ENCODE results near the gene E2F4. TPM values are rescaled to one million over a fixed set of nuclear protein-coding genes. Genes with fewer than 3 reads are reported as not detected.

Gene E2F4, protein sequence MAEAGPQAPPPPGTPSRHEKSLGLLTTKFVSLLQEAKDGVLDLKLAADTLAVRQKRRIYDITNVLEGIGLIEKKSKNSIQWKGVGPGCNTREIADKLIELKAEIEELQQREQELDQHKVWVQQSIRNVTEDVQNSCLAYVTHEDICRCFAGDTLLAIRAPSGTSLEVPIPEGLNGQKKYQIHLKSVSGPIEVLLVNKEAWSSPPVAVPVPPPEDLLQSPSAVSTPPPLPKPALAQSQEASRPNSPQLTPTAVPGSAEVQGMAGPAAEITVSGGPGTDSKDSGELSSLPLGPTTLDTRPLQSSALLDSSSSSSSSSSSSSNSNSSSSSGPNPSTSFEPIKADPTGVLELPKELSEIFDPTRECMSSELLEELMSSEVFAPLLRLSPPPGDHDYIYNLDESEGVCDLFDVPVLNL
- 42.4 and 76.9 TPM in 2 replicates for total RNA-seq

DNA sequence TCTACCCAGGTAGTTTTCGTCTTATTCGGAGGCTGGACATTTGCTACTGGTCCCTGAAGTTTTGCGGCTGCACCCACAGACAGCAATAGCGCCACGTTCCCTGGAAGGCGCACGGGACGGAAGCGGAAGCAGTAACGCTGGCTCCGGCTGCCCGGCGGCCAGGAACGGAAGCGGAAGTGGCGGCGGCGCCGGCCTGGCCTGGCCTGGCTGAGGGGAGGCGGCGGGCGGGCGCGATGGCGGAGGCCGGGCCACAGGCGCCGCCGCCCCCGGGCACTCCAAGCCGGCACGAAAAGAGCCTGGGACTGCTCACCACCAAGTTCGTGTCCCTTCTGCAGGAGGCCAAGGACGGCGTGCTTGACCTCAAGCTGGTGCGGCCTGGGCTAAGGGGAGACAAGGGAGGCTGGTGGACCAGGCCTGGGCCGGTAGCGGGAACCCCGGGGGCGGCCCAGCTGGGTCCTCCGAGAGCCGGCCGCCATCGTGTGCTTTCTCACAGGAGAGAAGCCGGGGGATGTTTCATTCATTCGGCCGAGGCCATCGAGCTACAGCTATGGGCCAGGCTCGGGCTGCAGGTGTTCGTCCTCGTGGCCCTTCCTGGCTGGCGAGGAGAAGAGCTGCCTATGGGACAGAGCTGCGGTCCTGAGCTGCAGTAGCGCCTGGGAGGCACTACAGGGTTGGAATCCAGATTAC, at the start of gene E2F4:
Gene E2F4 (plus strand): TSS at position 161 of the 687 bp plus-strand sequence. CDS start 73 bp downstream, at position 234.

DNA sequence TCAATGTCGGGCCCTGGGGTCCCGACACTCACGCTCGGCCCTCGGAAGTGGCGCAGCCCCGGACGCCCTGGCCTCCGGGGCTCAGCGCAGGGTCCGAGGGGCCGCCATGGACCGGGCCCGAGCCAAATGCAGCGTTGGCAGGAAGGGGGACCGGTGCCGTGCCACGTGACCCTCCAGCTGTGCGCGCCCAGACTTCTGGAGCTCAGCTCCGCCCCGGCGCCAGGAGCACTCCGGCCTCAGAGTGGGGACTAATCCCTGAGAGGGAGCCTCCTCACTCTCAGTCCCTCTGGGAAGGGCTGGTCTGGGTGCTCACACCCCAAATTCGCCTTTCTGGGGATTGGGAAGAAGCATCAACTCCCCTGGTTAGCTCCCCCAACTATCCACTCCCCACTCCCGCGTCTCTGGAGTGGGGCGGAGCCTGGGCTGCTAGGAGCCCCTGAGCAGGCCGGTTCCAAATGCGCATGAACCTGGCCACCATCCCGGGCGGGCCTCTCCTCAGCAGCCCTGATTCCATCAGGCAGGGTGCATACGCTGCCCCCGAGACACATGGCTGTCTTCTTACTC, 41.0 kb upstream of the E2F4 start, which contains the start of gene B3GNT9:
Gene B3GNT9 (minus strand): TSS at position 166 of the 564 bp plus-strand sequence. CDS start 513 bp downstream, outside the sequence.

DNA sequence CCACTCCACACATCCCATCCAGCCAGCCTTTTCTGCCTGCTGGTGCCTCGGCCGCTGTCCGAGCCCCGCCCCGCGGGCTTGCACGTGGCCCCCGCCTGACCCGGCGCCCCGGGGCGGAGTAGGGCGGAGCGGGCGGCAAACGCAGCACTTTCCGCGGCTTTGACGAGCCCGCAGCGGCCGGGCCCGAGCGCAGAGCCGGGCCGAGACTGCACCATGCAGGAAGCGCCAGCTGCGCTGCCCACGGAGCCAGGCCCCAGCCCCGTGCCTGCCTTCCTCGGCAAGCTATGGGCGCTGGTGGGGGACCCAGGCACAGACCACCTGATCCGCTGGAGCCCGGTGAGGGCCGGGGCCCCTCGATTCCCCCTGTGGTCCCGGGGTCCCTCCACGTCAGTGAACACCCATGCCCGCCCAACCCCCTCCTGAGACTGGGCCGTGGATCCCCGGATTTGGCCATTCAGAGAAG, 27.3 kb upstream of the E2F4 start, which contains the start of gene HSF4:
Gene HSF4 (plus strand): TSS at position 147 of the 463 bp plus-strand sequence. CDS start 67 bp downstream, at position 214.

DNA sequence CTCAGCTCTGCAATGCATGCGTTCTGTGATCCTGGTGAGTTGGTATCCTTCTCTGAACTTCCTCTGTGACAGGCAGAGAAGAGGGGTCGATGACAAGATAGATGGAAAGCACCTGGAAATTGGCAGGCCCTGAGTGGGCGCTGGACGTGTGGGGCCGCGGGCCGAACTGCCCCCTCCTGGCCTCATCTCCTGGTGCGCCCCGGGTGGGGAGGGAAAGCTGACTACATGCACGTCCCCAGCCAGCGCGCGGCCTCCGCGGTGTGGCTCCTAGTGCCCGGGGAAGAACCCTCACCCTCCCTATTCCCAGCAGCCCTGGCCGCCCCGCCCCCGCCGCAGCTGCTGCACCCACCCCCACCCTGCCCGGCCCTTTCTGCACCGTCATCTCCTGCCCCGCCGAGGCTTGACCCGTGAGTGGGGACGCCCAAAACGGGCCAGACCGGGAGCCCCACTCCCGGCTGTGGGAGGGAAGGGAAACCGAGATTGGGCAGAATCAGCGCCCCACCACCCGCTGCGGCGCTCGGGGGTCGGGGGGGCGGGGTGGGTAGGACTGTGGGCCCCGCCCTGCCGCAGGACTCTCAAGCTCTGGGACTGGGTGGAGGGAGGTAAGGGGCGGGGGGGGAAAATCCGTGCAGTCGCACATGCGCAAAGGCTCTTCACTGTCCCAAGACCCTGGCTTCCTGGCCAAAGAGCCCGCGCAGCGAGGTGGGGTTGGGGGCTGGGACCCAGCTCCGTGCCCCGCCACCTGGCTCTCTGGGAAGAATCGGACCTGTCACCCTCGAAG, 21.6 kb upstream of the E2F4 start, which contains the start of gene NOL3:
Gene NOL3 (plus strand): TSS at position 371 of the 781 bp plus-strand sequence.

DNA sequence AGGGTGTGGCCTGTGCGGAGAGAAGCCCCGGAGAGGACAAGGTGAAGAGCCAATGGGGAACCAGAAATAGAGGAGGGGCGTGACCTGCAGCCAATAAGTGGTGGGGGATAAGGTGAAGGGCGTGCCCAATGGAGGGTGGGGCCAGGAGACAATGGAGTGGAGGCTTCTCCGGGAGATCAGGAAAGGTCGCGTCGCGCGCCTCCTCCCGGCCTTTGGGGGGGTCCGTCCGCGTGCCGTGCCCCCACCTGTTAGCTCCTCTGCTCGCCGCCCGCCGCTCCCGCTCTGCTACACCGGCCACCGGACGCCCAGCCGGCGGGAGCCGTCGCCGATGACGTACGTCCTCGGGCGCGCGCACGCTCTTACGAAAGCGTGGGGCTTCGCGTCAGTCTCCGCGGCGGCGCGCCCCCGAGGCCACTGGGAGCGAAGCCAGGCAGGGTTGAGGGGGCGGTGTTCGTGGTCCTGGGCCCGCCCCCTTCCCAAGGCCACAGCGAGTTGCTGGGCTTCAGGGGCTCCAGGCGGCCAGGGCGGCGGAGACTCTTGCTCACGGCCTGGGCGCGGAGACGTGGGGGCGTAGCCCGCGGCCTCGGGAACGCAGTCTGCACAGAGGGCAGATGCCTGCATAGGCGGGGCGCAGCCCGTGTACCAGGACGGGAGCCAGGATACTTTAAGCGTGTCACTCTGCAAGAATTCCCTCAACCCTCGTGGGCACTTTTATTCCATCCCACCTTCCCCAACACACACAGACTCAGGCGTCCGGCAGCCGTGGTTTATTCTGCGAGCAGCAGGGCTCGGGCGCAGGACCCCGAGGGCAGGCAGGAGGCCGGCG, 8.1 kb upstream of the E2F4 start, which contains the start of gene MATCAP1:
Gene MATCAP1 (minus strand): TSS at position 337 of the 826 bp plus-strand sequence. CDS start 3,353 bp downstream, outside the sequence.

DNA sequence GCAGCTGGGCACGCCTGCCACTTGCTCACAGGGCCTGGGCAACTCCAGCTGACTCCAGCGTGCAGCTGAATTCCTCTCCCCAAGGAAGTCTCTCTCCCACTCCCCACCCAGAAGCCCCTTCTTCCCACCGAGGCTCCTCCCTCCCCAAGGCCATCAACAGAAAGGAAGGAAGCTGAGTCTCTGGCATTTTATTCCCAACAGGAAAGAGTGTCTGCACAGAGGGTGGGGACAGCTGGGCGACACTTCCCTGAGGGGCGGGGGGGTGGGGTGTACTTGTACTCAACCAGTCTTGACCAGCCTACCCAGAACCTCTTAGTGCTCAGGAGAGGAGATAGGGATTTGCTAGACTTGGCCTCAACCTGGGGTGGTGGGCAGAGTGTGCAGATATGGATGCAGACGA, 1.9 kb upstream of the E2F4 start, which contains the start of gene EXOC3L1:
Gene EXOC3L1 (minus strand): TSS at position 96 of the 400 bp plus-strand sequence. CDS start 460 bp downstream, outside the sequence.

DNA sequence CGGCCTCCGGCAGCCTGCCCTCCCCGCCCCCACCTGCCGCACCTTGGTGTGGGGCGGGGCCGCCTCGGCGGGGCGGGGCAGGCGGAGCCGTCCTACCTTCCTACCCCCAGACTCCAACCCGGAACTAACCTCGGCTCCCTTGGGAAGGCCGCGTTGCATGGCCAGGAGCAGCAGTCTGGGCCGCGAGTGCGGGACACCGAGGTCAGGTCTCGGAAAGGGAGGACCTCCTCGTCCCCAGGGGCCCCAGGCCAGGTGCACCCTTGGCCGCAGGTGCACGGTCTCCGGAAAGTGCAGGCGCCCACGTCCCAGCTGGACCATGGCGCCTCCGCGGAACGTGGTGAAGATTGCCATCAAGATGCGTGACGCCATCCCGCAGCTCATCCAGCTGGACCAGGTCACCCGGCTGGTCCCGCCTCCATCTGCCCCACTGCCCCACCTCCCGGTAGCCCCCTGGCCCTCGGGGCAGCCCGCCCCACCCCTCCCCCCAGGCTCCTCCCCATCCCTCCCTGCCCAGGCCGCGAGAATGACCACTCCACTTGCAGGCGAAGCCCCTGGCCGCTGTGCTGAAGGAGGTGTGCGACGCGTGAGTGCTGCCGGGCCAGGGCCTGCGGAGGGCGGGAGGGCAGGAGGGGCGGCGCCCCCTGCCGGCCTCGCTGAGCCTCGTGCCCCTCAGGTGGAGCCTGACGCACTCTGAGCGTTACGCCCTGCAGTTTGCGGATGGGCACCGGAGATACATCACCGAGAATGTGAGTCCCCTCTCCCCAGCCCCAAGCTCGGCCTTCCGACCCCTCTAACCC, 7.3 kb downstream of the E2F4 start, which contains the start of gene ELMO3:
Gene ELMO3 (plus strand): TSS at position 121 of the 797 bp plus-strand sequence. CDS start 196 bp downstream, at position 317.

DNA sequence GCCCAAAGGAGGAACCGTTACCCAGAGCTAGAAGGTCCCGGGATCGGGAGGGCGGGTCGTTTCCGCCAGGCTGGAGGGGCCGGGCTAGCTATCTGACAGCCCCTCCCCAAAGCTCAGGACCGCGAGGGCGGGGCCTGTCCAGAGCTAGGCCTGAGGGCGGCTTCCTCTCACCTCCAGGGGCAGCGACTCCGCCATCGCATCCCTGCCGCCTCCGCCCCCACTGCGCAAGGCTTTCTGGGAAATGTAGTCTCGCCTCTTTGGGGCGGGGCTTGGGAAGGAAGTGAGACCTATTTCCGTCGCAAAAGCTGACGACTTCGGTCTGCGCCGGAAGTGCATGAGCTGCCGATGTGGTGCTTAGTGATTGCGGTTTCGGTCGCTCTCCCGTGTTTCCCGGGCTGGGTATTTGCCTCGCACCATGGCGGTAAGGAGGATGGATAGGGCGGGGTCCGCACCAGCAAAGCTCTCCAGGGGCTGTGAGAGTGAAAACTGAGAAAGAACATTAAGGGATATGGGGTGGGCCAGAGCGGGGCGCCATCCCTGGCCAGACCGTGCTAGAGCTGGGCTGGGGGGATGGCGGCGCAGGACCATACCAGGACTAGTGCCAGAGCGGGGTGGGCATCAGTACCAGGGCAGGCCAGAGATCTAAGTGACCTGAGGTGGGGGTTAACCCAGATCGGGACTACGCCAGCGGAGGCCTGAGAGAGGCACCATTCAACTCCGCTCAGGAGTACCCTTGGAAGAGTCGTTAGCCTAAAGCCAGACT, 35.0 kb downstream of the E2F4 start, which contains the start of gene TMEM208:
Gene TMEM208 (plus strand): TSS at position 327 of the 763 bp plus-strand sequence. CDS start 89 bp downstream, at position 416.

DNA sequence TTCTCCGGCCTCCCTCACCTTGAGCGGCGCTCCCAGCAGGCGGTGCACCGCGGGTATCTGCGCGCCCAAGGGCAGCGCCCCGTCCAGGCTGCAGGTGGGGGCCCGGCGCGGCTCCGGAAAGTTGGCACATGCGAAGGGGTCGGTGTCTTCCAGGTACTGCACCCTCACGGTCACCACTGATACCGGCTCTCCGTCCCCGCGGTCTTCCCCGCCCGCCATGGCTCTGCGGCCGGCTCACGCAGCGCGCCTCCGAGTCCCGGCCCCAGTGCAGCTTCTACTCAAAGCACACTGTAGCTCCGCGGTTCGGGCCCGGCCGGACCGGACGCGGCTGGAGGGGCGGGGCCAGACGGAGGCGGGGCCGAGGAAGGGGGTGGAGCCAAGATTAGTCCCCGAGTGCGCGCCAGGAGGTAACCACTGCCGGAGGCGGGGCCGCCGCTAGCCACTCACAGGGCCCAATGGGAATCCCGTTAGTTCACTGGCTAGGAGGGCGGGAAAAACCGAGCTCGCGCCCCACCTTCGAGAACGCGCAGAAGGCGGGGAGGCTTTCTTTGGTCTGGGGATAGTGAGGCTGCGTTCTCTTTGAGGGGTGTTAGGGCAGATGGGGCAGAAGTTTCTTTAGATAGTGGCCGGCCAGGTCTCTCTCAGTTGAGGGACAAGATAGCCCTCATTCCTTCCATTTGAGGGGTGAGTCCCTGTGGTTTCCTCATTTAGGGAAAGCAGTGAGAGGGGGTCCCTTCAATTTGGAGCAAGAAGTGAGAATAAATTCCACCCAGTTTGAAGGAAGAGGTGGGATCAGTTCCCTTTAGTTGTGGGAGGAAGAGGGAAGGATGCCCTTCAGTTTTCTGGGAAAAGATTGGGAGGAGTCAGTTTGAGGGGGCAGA, 55.5 kb downstream of the E2F4 start, which contains the start of gene FHOD1:
Gene FHOD1 (minus strand): TSS at position 290 of the 881 bp plus-strand sequence. CDS start 71 bp downstream, at position 219.

Small RNA genes lying within 50 kb of the gene (small RNA-seq; reads per million reads assigned to genes)
- 1.3 reads per million, percentile 65 among the genes with 10 or more reads in this experiment for gene MIR328

Other genes with a start within 250 kb of the E2F4 start
- gene CES3, start 230.9 kb upstream of the E2F4 start, total RNA-seq: 0.11 and 0.39 TPM in 2 replicates
- gene CES4A, start 203.6 kb upstream of the E2F4 start, total RNA-seq: 3.3 and 10.2 TPM in 2 replicates
- 46.0 and 56.1 TPM in 2 replicates for gene CBFB, start 163.0 kb upstream of the E2F4 start, total RNA-seq
- 12.5 and 15.7 TPM in 2 replicates for gene PHAF1, start 82.2 kb upstream of the E2F4 start, total RNA-seq
- 65.5 and 72.2 TPM in 2 replicates for gene B3GNT9, start 41.2 kb upstream of the E2F4 start, total RNA-seq
- 20.0 and 26.8 TPM in 2 replicates for gene TRADD, start 32.2 kb upstream of the E2F4 start, total RNA-seq
- gene FBXL8, start 32.2 kb upstream of the E2F4 start, total RNA-seq: 23.7 and 40.8 TPM in 2 replicates
- 4.8 and 21.2 TPM in 2 replicates for gene HSF4, start 27.4 kb upstream of the E2F4 start, total RNA-seq
- 21.7 and 38.1 TPM in 2 replicates for gene NOL3, start 21.6 kb upstream of the E2F4 start, total RNA-seq
- 11.1 and 21.2 TPM in 2 replicates for gene MATCAP1, start 8.2 kb upstream of the E2F4 start, total RNA-seq
- not detected in 2 replicates for gene EXOC3L1, start 2.0 kb upstream of the E2F4 start, total RNA-seq
- gene ELMO3, start 7.0 kb downstream of the E2F4 start, total RNA-seq: 42.8 and 57.2 TPM in 2 replicates
- gene TMEM208, start 35.0 kb downstream of the E2F4 start, total RNA-seq: 28.7 and 36.4 TPM in 2 replicates
- gene FHOD1, start 55.3 kb downstream of the E2F4 start, total RNA-seq: 18.1 and 24.6 TPM in 2 replicates
- gene SLC9A5, start 56.8 kb downstream of the E2F4 start, total RNA-seq: 0.33 and 1.6 TPM in 2 replicates
- 22.2 and 35.7 TPM in 2 replicates for gene PLEKHG4, start 87.4 kb downstream of the E2F4 start, total RNA-seq
- not detected in 2 replicates for gene KCTD19, start 134.6 kb downstream of the E2F4 start, total RNA-seq
- not detected in 2 replicates for gene LRRC36, start 134.7 kb downstream of the E2F4 start, total RNA-seq
- under 0.01 and 0.87 TPM in 2 replicates for gene TPPP3, start 201.3 kb downstream of the E2F4 start, total RNA-seq
- gene ZDHHC1, start 224.3 kb downstream of the E2F4 start, total RNA-seq: 5.3 and 9.4 TPM in 2 replicates
- not detected in 2 replicates for gene HSD11B2, start 239.0 kb downstream of the E2F4 start, total RNA-seq

Measured in placental epithelial cell (primary cell).